Measurements from ENCODE around the gene C1orf53. TPM values are rescaled to one million over a fixed set of nuclear protein-coding genes. Genes with fewer than 3 reads are reported as not detected.

C1orf53 gene
- total and polyA plus RNA-seq, 2 of the 8 experiments (the other 6 are each of a cell fraction or from before 2014, with no cell fraction given): 0.56 to 1.3 TPM

DNA sequence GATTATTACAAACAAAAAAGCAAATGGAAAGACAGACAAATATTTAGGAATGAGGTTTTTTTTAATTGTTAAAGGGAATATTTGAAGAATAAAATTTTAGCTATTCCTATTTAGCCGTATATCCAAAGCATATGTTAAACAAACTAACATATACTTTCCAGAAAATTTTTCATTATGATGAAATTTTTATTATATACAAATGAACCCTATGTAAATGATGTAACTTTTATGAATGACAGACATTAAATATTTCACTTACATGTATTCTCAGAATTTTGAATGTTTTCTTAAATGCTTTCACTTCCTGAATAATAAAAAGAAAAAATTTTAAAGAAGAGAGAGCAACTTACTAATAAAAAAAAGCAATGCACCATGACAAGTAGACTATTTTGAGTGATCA lies 30.6 kb downstream of the C1orf53 start:
- no peak overlapping the region for H2BK15ac ChIP-seq (ENCODE audit: low read length)
- no peak for FAIRE-seq
- H3K4me1 ChIP-seq (replicated peaks in 1 of 4; ENCODE audit: control insufficient read depth in 3 of 4, insufficient read depth in 4 of 4, low read length in 3 of 4): no peaks in the 10 kb centered on the region
- no peak overlapping the region for H2AFZ ChIP-seq (ENCODE audit: low read length)
- POLR2A ChIA-PET (ENCODE audit: partially characterized antibody): no interaction called here
- H2BK12ac ChIP-seq (ENCODE audit: low read depth, low read length): no peak overlapping the region
- CTCF ChIA-PET (ENCODE audit: partially characterized antibody): interaction anchor here (1.2 to 1.5 kb wide), 3 partner anchors 8 to 318 kb away, joined by 3 to 7 read pairs (median 4); no protein-coding TSS in a partner anchor
- H2BK5ac ChIP-seq (ENCODE audit: low read depth, low read length): no peak overlapping the region
- H3K36me3 ChIP-seq (ENCODE audit: control insufficient read depth in 2 of 4, insufficient read depth in 4 of 4, low read length in 3 of 4): no peaks in the 10 kb centered on the region
- H3K23me2 ChIP-seq (ENCODE audit: low read depth, low read length): no peaks in the 10 kb centered on the region
- no peak overlapping the region for H3K56ac ChIP-seq (replicated peaks; ENCODE audit: insufficient read length, low read depth, low read length)
- no peaks in the 10 kb centered on the region for H3K79me1 ChIP-seq (ENCODE audit: low read depth, low read length)
- no peak overlapping the region for H4K8ac ChIP-seq (ENCODE audit: extremely low read depth, insufficient read depth, low read length)
- H3K23ac ChIP-seq (ENCODE audit: insufficient read length): no peak overlapping the region
- no peak overlapping the region for H2BK120ac ChIP-seq (replicated peaks; ENCODE audit: low read depth, low read length)
- H3K27ac ChIP-seq (ENCODE audit: low read depth, low read length): no peak overlapping the region
- DNase-seq (ENCODE audit: low read depth in 1 of 2, low spot score in 2 of 2): no peak
- H3K4me3 ChIP-seq (ENCODE audit: extremely low read depth in 1 of 4, insufficient read depth in 2 of 4, low read depth in 3 of 4, low read length in 4 of 4): no peak overlapping the region
- no peaks in the 10 kb centered on the region for H3K79me2 ChIP-seq (ENCODE audit: control insufficient read depth in 1 of 2, insufficient read depth in 2 of 2, low read length in 2 of 2)
- H3K9me3 ChIP-seq (ENCODE audit: insufficient read depth in 2 of 2, low read depth in 1 of 2, low read length in 1 of 2): no peaks in the 10 kb centered on the region
- TF ChIP-seq POU5F1 (IDR thresholded peaks at IDR 0.05; ENCODE audit: low read depth, low read length): no peak
- H4K91ac ChIP-seq (replicated peaks; ENCODE audit: insufficient read length, low read length): no peak overlapping the region
- no peak overlapping the region for H2BK20ac ChIP-seq (ENCODE audit: low read length)
- H4K20me1 ChIP-seq (replicated peaks in 1 of 2; ENCODE audit: control insufficient read depth in 1 of 2, insufficient read depth in 2 of 2, low read length in 2 of 2): no peaks in the 10 kb centered on the region
- no peak overlapping the region for H3K4me2 ChIP-seq (ENCODE audit: insufficient read depth in 1 of 2, low read depth in 2 of 2, low read length in 2 of 2)
- H3K18ac ChIP-seq (ENCODE audit: extremely low read depth, low read length): no peak overlapping the region
- H3K4ac ChIP-seq (replicated peaks; ENCODE audit: insufficient read length, low read depth, low read length): no peak overlapping the region
- no peak overlapping the region for H3K9ac ChIP-seq (replicated peaks in 1 of 4; ENCODE audit: extremely low read depth in 1 of 4, low read depth in 3 of 4, low read length in 3 of 4)
- no peak overlapping the region for H4K5ac ChIP-seq (ENCODE audit: insufficient read length, low read depth, low read length)
- H2AK5ac ChIP-seq (ENCODE audit: low read depth, low read length): no peak overlapping the region
- H3K27me3 ChIP-seq (replicated peaks in 1 of 4; ENCODE audit: control insufficient read depth in 3 of 4, extremely low read depth in 1 of 4, insufficient read depth in 3 of 4, low read length in 3 of 4): no peaks in the 10 kb centered on the region
- no peak overlapping the region for H3K14ac ChIP-seq (ENCODE audit: insufficient read length)
- WGBS, 2 experiments (ENCODE audit: extremely low coverage in 1 of 2, insufficient coverage in 1 of 2, insufficient read length in 1 of 2, insufficient replicate concordance in 2 of 2, low coverage in 1 of 2, low lambda C conversion rate in 2 of 2, missing lambda C conversion rate in 1 of 2): 96% methylated on average over 1 of the region's 1 CpG; no CpG with 5 or more reads in 1 of the 2 experiments
